GM15510 (cell line): ENCODE results near the gene RECQL5.

Experiments used
- POLR2A ChIP-seq: IDR thresholded peaks from 3 replicates; pipeline ENCODE4 v1.6.1; 2011; ENCODE audit warnings: borderline replicate concordance; ENCODE audit not compliant: insufficient read length; ENCODE audit errors: extremely low read depth

The RECQL5 gene

GRCh38 chr17:75591722-75592302 is 75.1 kb downstream of the RECQL5 start:
- no peak for TF ChIP-seq POLR2A

- no peak for TF ChIP-seq POLR2A
Measured at GRCh38 chr17:75590849-75591721, 75.9 kb downstream of the RECQL5 start.

- TF ChIP-seq POLR2A = no peak
Measured at GRCh38 chr17:75590314-75590761, 76.6 kb downstream of the RECQL5 start.

GRCh38 chr17:75589919-75590303 is 77.0 kb downstream of the RECQL5 start:
- TF ChIP-seq POLR2A = no peak

GRCh38 chr17:75589012-75589918 is 77.7 kb downstream of the RECQL5 start:
- TF ChIP-seq POLR2A = peak; percentile 49

GRCh38 chr17:75588596-75589011 is 78.3 kb downstream of the RECQL5 start:
- no peak for TF ChIP-seq POLR2A

- TF ChIP-seq POLR2A = no peak
Measured at GRCh38 chr17:75587675-75588595, 79.0 kb downstream of the RECQL5 start, which contains the start of gene MYO15B. TSS of gene MYO15B (plus strand) at chr17:75587800. CDS start at chr17:75588058, 258 bp downstream.

- no peak for TF ChIP-seq POLR2A
Measured at GRCh38 chr17:75584849-75585175, 82.1 kb downstream of the RECQL5 start.
